H1 (cell line): Measurements from ENCODE around the gene CALR.

Source experiments
- CEBPB ChIP-seq: IDR thresholded peaks from 2 replicates; pipeline ENCODE4 v1.6.1; 2012; ENCODE audit warnings: low read depth, low read length
- CTCF ChIP-seq, 3 experiments: IDR thresholded peaks; 1 replicate in 2 of 3; 2 replicates in 1 of 3; pipeline versions ENCODE4 v1.5.1 to v1.6.1; 2011; ENCODE audit warnings: low read length in 3 of 3, mild to moderate bottlenecking in 3 of 3, inconsistent platforms in 2 of 3, low read depth in 1 of 3, moderate library complexity in 1 of 3; ENCODE audit not compliant: insufficient read depth in 1 of 3; ENCODE audit errors: control extremely low read depth in 1 of 3
- EZH2 ChIP-seq: fragments of 200-600 bp; sonication (generic); IDR thresholded peaks from 2 replicates; pipeline ENCODE4 v1.7.1; 2012; ENCODE audit warnings: low read depth, mild to moderate bottlenecking, moderate library complexity, low read length, inconsistent platforms; ENCODE audit not compliant: severe bottlenecking
- GABPA ChIP-seq: IDR thresholded peaks from 2 replicates; pipeline ENCODE4 v1.6.1; 2011; ENCODE audit warnings: mild to moderate bottlenecking, low read length, moderate library complexity, borderline replicate concordance; ENCODE audit not compliant: insufficient read depth
- GTF2F1 ChIP-seq: IDR thresholded peaks from 2 replicates; pipeline ENCODE4 v1.6.1; 2012; ENCODE audit warnings: low read depth, low read length, improper control_type of control experiment, borderline replicate concordance
- JUND ChIP-seq: IDR thresholded peaks from 2 replicates; pipeline ENCODE4 v1.6.1; 2011; ENCODE audit warnings: mild to moderate bottlenecking, improper control_type of control experiment, low read length
- TEAD4 ChIP-seq: IDR thresholded peaks from 2 replicates; pipeline ENCODE4 v1.6.1; 2012; ENCODE audit warnings: low read depth, low read length, inconsistent platforms, mixed read lengths
- TF ChIP-seq, protein P1 (sequence below): IDR thresholded peaks from 2 replicates; pipeline ENCODE4 v1.6.1; 2012; ENCODE audit warnings: inconsistent platforms

- TF ChIP-seq GABPA (no peak), CTCF (IDR thresholded peaks at IDR 0.05; ENCODE audit: control extremely low read depth in 1 of 3, insufficient read depth in 1 of 3, low read depth in 1 of 3, low read length in 3 of 3) (no peak), JUND (no peak), TEAD4 (no peak), CEBPB (no peak), EZH2 (no peak), GTF2F1 (no peak)
- TF ChIP-seq, protein P1, sequence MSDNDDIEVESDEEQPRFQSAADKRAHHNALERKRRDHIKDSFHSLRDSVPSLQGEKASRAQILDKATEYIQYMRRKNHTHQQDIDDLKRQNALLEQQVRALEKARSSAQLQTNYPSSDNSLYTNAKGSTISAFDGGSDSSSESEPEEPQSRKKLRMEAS = no peak
Measured at GRCh38 chr19:12893582-12893981, 44.8 kb upstream of the CALR start.
